Kidney capillary endothelial cell (primary cell): Measurements from ENCODE around the gene C16orf78.

Source experiments
- DNase-seq: peaks from one replicate; pipeline ENCODE4 v3.0.0-alpha.2; 2018; ENCODE audit warnings: low spot score

C16orf78 gene

GRCh38 chr16:49395021-49395420, 21.4 kb downstream of the C16orf78 start:
- no peak for DNase-seq

DNA sequence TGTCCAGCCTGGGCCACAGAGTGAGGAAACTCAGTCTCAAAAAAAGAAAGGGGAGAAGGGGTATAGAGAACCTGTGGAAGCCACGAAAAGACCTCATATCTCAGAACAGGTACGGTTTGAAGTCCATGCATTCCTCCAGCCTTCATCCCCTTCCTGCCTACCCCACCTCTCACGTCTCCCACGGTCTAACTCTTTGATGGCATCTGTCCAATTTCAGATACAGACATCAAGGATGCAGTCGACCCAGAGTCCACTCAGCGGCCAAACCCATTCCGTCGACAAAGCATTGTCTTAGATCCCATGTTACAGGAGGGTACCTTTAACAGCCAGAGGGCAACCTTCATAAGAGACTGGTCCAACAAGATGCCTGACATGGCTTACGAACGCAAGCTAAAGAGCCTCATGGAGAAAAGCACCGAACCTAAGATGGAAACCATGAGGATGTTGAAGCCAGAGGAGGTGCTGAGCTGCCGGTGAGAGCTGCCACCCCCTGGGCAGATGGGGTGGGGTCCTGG, 22.7 kb downstream of the C16orf78 start:
- DNase-seq, result no peak

DNA sequence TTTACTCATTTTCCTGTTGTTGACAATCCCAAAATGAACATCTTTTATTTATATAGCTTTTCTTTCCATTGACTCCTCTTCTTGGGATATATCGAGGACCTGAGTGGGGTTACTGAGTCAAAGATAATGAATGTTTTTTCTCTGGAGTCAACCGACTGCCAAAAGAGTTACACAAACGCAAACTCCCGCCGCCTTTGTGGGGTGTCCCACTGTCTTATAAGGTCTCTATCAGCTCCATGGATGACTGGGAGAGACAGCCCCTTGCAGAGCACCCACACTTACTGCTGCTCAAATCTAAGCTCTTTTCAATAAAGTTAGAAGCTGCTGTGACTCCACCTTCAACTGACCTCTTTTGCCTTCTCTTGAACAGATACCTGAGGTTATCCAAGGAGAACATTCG, 25.2 kb downstream of the C16orf78 start:
- no peak for DNase-seq

GRCh38 chr16:49399594-49400364, 26.2 kb downstream of the C16orf78 start:
- DNase-seq, result no peak

DNA sequence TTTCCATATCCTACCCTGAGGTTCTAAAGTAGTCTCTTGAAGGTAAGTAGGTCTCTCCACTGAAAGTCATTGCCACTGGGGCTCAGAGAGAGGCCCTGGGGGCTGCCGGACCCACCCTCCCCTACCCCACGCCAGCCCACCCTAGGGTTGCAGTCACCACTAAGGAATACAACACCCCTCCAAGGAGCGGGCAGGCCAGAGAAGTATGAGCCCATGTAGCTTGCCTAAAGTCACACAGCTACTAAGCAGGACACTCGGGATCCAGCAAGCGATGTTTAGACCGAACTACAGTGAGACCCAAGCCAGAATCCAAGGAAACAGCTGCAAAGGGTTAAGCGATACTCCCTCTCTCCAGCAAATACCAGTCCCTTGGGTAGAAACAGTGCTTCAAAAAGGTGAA, 27.0 kb downstream of the C16orf78 start:
- DNase-seq, result no peak

DNA sequence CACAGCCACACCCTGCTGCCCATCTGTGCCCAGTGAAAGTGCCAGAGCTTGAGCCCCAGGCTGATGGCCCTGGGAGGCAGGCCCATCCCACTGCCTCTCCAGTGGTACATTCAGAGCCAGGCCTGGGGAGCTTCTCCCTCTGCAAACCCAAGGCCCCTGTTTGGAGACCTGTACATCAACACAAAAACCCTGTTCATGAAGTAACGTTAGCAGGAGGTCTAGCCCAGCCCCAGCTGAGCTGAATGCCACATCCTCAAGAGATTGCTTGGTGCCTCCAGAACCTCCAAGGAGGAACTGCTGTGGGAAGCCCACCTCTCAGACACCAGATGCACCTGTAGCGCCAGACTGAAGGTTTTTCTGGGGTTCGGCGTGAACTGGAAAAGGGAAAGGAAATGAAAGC, 31.5 kb downstream of the C16orf78 start:
- no peak for DNase-seq

- no peak for DNase-seq
Observed at GRCh38 chr16:49405530-49405929, 31.9 kb downstream of the C16orf78 start.

- DNase-seq, result peak; percentile 63
Observed at GRCh38 chr16:49407873-49408550, 34.4 kb downstream of the C16orf78 start.

DNA sequence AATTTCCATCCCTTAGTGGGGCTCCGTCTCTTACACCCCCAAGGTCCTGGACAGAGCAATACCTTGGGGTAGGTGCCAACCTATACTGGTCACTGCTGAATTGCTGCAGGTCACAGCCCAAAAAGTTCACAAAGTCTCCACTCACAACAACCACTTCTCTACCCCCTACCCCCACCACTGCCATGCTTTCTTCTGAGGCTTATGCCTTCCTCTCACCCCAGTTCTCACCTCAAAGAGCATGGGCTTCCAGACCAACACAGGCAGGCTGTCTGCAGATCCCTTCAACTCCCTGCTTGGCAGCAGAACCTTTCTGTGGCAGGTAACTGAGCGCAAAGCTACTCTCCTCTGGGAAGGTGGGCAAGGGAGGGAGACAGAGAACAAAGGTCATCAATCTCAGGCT, 35.5 kb downstream of the C16orf78 start:
- DNase-seq, result no peak

- DNase-seq, result no peak
Observed at GRCh38 chr16:49410226-49410625, 36.6 kb downstream of the C16orf78 start.

DNA sequence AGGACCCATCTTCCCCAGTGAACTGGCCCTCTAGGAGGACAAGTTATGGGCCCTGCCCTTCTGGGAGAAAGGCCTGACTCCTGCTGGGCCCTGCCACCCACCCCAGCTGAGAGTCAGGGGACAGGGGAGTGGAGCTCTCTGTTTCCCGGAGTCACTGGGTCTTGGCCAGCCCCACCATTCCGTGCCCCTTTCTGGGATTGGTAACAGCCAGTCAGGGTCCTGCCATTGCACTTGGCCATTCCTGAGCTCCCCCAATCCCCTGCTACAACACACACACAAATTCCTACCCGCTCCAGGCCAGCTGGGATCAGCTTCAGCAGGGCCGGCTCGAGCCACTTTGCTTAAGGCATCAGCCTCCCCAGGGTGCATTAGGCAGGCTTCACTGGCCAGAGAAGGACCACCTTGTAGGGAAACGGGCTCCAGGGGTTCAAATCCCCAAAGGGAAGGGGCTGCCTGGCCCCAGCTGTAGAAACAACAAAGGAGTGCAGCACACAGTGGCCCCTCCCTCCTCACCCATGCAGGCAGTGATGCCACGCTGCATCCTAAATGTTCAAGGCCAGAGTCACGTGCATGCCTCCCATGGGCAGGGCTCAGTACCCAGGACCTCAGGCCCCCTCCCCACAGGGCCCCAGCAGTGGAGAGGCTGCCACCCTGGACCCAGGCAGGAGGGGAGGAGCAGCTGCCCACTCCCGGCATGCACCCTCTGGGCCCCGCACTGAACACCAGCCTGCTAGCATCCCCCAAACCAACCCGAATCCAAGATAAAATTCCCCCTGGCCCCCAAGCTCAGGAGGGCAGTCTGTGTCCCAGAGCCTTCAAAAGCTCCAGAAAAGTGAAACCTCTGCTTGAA, 37.7 kb downstream of the C16orf78 start:
- no peak for DNase-seq

DNA sequence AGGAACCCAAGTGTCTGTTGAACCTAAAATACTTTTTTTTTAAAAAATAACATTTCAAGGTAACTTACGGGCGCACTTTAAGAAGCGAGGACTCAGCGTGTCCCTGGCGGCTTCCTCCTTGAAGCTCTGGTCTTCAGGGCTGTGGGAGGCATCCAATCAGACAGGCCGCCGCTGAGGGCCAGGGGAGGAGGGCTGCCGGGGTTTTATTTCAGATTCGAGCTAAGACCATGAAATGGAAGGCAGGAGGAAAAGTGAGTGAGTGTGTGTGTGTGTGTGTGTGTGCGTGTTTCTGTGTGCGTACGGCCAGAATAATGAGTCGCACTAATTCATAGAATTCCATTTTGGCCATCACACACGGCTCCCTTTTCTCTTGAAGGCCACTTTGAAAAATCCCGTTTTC, 41.1 kb downstream of the C16orf78 start:
- no peak for DNase-seq

DNA sequence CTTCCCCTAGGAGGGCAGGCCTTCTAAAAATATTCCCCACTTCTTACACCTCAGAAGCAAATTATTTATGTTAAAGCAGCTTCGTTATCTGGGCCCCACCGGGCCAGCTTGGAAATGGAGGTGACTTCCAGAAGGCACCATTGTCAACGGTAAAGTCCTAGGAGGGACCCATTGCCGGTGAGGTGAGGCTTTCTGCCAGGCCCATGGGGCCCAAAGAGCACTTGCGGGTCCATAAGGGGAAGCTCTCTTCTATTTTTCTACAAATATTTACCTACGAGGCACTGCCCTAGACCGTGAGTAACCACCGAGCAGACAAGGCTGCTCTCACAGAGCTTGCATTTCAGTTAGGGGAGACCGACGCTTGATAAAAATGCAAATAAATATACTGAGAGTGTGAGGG, 41.5 kb downstream of the C16orf78 start:
- no peak for DNase-seq

GRCh38 chr16:49416001-49416675, 42.5 kb downstream of the C16orf78 start:
- DNase-seq, result no peak

GRCh38 chr16:49417354-49417753, 43.8 kb downstream of the C16orf78 start:
- DNase-seq, result no peak

DNA sequence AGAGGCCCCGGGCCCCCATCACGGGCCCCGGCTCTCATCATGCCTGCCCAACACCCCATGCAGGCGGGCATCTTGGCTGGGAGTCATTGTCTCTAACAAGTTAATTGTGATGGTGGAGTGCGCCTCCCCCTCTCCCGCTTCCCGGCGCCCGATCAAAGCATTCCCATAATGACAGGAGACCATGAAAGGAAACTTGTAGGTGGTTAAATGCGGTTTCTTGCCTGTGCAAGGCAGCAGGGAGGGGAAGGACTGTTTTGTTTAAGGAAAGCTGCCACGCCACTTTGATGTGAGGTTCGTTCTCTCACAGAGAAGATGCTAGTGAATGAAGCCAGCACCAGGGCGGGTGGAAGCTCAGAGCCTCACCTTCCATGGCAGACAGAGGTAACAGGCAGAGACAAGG, 45.4 kb downstream of the C16orf78 start:
- no peak for DNase-seq

DNA sequence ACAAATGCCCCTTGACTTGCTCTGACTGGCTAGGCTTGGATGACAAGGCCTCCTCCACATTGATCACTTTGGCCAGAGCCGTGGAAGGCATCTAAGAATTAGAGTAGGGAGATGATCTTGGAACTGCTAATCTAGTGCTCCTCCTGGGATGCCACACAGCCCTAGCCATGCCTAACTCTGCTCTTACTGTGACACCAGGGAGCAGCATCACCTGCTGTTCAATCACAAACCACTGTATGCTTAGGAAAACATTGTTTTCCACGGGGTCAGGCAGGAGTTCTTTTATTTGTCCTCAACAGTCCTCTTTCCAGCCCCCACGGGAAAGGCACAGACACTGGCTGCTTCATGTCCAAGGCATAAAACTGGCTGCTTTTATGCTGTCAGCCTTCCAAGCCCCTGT, 46.3 kb downstream of the C16orf78 start:
- DNase-seq, result no peak

DNA sequence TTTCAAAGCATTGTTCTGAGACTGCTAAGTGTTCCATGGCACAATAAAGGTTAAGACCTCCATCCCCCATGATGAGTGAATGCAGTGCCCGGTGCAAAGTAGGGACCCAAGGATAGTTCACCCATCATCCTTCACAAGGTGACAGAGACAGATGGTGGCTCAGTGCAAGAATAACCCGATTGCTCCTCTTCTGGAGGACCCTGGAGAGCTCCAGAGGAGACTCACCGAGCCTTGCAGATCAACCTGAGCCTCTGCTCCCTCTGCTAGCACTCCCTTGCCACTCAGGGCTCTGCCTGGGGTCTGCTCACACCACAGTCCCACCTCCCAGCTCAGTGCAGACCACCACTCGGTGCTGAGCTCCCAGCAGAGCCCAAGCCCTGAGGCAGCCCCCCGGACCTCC, 49.3 kb downstream of the C16orf78 start:
- no peak for DNase-seq

GRCh38 chr16:49424961-49425360, 51.4 kb downstream of the C16orf78 start:
- no peak for DNase-seq

DNA sequence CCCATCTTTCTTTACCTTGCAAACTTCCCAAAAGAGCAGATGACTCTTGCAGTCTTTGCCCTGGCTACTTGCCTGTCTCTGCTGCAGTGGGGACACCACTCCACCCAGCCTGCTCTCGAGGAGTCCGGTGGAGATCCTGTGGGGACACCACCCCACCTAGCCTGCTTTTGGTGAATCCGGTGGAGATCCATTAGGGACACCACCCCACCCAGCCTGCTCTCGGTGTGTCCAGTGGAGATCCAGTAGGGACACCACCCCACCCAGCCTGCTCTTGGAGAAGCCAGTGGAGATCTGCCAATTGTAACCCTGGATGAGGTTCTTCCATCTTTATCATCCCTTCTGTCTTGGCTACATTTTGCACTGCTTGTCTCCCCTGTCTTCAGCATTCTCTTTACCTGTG, 54.2 kb downstream of the C16orf78 start:
- no peak for DNase-seq

- no peak for DNase-seq
Observed at GRCh38 chr16:49428808-49429207, 55.2 kb downstream of the C16orf78 start.

- no peak for DNase-seq
Observed at GRCh38 chr16:49431040-49431439, 57.4 kb downstream of the C16orf78 start.
